HEK293T (cell line): ENCODE results near the gene NUBPL.

Experiments used
- BHLHE40 ChIP-seq: fragments of 450-650 bp; IDR thresholded peaks from 2 replicates; pipeline ENCODE4 v1.6.1; 2016; ENCODE audit warnings: mild to moderate bottlenecking, moderate library complexity, borderline replicate concordance
- ELF4 ChIP-seq: fragments of 450-650 bp; IDR thresholded peaks from 2 replicates; pipeline ENCODE4 v1.6.1; 2017; ENCODE audit warnings: antibody characterized with exemption
- FOXA1 ChIP-seq: fragments of 450-650 bp; IDR thresholded peaks from 2 replicates; pipeline ENCODE4 v1.6.1; 2016; ENCODE audit warnings: mild to moderate bottlenecking
- HDGF ChIP-seq: fragments of 450-650 bp; IDR thresholded peaks from 2 replicates; pipeline ENCODE4 v1.6.1; 2017; ENCODE audit warnings: antibody characterized with exemption, borderline replicate concordance
- SP1 ChIP-seq: fragments of 450-650 bp; IDR thresholded peaks from 2 replicates; pipeline ENCODE4 v1.6.1; 2017
- SUZ12 ChIP-seq: fragments of 450-650 bp; IDR thresholded peaks from 2 replicates; pipeline ENCODE4 v1.6.1; 2016; ENCODE audit warnings: mild to moderate bottlenecking
- TF ChIP-seq, protein P1 (sequence below): fragments of 450-650 bp; IDR thresholded peaks from 2 replicates; pipeline ENCODE4 v1.6.1; 2016

DNA sequence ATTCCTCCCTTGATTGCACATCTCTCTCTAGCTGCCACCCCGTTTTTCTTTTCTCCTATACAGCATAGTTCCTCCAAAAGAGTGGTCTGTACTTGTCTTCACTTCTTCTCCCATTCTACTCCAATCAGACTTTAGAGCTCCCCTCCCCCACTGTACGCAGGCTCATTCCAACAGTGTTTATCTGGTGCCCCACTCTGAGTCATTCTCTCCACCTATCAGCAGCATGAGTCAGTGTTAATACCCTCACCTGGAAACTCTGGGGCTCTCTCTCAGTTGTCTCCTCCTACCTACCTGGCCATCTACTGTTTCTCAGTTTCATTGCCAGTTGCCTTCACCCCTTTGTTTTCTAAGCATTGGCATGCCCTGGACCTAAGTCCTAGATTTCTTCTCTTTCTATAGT, 340.8 kb downstream of the NUBPL start:
- no peak for TF ChIP-seq ELF4
- no peak for TF ChIP-seq BHLHE40
- no peak for TF ChIP-seq HDGF
- TF ChIP-seq SUZ12: no peak
- TF ChIP-seq FOXA1: no peak
- TF ChIP-seq, protein P1, sequence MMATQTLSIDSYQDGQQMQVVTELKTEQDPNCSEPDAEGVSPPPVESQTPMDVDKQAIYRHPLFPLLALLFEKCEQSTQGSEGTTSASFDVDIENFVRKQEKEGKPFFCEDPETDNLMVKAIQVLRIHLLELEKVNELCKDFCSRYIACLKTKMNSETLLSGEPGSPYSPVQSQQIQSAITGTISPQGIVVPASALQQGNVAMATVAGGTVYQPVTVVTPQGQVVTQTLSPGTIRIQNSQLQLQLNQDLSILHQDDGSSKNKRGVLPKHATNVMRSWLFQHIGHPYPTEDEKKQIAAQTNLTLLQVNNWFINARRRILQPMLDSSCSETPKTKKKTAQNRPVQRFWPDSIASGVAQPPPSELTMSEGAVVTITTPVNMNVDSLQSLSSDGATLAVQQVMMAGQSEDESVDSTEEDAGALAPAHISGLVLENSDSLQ: no peak
- TF ChIP-seq SP1: no peak
